ENCODE measurements around the gene FSTL5.

FSTL5 gene

DNA sequence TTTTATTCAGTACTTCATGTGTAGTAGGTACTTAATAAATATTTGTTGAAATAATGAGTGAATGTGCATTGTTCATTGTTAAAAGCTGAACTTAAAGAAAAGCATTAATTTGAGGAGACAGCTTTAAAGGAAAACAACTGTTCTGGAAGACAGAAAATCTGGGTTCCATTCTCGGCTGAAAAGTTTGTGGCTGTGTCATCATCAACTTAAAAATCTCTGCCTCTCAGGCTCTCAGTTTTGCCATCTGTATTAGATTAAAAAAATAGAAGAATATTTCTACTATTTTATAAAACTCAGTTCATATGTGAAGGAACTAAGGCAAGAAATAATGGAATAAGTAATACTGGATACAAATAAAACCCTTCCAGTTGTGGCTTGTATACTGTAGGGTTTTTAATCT lies 62.5 kb downstream of the FSTL5 start:
- no peaks in the 10 kb centered on the region for H3K36me3 ChIP-seq
- H3K4me1 ChIP-seq (ENCODE audit: control insufficient read depth in 1 of 2, insufficient read depth in 1 of 2, low read depth in 1 of 2, low read length in 1 of 2) = no peaks in the 10 kb centered on the region
- H3K9me3 ChIP-seq = no peaks in the 10 kb centered on the region
- TF ChIP-seq, protein P1, sequence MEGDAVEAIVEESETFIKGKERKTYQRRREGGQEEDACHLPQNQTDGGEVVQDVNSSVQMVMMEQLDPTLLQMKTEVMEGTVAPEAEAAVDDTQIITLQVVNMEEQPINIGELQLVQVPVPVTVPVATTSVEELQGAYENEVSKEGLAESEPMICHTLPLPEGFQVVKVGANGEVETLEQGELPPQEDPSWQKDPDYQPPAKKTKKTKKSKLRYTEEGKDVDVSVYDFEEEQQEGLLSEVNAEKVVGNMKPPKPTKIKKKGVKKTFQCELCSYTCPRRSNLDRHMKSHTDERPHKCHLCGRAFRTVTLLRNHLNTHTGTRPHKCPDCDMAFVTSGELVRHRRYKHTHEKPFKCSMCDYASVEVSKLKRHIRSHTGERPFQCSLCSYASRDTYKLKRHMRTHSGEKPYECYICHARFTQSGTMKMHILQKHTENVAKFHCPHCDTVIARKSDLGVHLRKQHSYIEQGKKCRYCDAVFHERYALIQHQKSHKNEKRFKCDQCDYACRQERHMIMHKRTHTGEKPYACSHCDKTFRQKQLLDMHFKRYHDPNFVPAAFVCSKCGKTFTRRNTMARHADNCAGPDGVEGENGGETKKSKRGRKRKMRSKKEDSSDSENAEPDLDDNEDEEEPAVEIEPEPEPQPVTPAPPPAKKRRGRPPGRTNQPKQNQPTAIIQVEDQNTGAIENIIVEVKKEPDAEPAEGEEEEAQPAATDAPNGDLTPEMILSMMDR (IDR thresholded peaks at IDR 0.05) = no peak
- H3K4me3 ChIP-seq (ENCODE audit: low read depth in 1 of 2, low read length in 1 of 2) = no peak overlapping the region
- H3K27me3 ChIP-seq = no peaks in the 10 kb centered on the region
- no peak overlapping the region for H3K27ac ChIP-seq

- Histone ChIP-seq H3K4me3 (ENCODE audit: low read depth in 1 of 2, low read length in 1 of 2) (no peak overlapping the region), H3K4me1 (ENCODE audit: control insufficient read depth in 1 of 2, insufficient read depth in 1 of 2, low read depth in 1 of 2, low read length in 1 of 2) (no peaks in the 10 kb centered on the region), H3K27ac (no peak overlapping the region), H3K27me3 (no peaks in the 10 kb centered on the region), H3K36me3 (no peaks in the 10 kb centered on the region), H3K9me3 (no peaks in the 10 kb centered on the region)
- TF ChIP-seq, protein P1 (IDR thresholded peaks at IDR 0.05) = no peak
These were observed 88.1 kb downstream of the FSTL5 start for GRCh38 chr4:162075726-162076125.

DNA sequence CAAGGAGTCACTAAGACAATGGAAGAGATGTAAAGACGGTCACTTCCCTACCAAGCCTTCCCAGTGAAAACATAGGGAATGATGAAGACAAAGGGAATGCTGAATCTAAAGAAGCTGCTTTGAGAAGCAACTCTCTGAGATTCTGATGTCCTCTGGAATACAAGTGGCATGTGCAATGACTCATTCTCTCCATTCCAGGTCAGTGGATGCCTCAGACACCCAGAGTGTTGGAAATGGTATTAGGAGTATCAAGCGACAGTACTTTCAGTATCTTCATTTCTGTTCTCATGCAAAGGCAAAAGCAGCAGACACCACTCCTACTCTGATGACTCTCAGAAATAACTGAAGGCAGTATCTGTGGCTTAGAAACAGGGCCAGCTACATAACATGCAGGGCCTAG lies 102.6 kb downstream of the FSTL5 start:
- Histone ChIP-seq H3K27me3 (no peaks in the 10 kb centered on the region), H3K36me3 (no peaks in the 10 kb centered on the region)

DNA sequence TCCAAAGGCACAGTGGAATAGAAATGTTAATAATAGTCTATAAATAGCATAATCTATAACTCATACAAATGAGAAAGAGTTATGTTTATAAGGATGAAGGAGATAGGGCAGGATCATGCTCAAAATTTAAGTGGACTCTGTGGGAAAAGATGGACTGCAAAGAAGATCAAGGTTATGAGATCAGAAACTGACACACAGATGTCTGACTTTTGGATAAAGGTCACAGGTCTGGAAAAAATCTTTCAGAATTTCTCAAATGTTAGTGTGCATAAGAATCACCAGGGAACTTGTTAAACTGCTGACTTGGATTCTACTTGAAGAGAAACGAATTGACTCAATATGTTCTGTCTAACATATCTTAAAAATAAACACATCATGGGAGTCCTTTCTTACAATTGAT lies 104.1 kb downstream of the FSTL5 start:
- TF ChIP-seq, protein P1 (IDR thresholded peaks at IDR 0.05) = no peak
- no peaks in the 10 kb centered on the region for H3K4me1 ChIP-seq (ENCODE audit: control insufficient read depth in 1 of 2, insufficient read depth in 1 of 2, low read depth in 1 of 2, low read length in 1 of 2)
- H3K4me3 ChIP-seq (ENCODE audit: low read depth in 1 of 2, low read length in 1 of 2) = no peak overlapping the region

More for the DNA sequence above, 102.6 kb downstream of the FSTL5 start:
- Histone ChIP-seq H3K27ac (no peak overlapping the region), H3K9me3 (no peaks in the 10 kb centered on the region), H3K4me1 (ENCODE audit: control insufficient read depth in 1 of 2, insufficient read depth in 1 of 2, low read depth in 1 of 2, low read length in 1 of 2) (no peaks in the 10 kb centered on the region), H3K4me3 (ENCODE audit: low read depth in 1 of 2, low read length in 1 of 2) (no peak overlapping the region)
- TF ChIP-seq, protein P1 (IDR thresholded peaks at IDR 0.05) = no peak

DNA sequence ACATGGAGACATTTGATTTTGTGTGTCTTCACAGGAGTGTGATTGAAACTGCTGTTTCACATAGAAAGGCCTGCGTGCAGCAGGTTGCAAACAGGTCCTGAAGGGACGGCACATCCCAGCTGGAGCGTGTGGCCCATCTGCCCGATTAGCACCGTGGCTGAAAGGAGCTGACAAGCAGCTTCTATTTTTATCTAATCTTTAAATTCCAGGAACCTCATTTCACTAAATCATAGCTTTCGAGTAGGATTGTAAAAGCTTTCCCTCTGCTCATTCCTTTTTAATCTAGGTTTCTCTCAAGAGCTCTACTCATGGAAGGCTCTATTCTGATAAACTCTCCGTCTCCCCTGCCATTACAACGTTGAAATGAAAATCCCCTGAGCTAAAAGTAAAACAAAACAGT lies 106.8 kb downstream of the FSTL5 start:
- Histone ChIP-seq H3K27me3 (no peaks in the 10 kb centered on the region), H3K36me3 (no peaks in the 10 kb centered on the region), H3K9me3 (no peaks in the 10 kb centered on the region), H3K4me1 (ENCODE audit: control insufficient read depth in 1 of 2, insufficient read depth in 1 of 2, low read depth in 1 of 2, low read length in 1 of 2) (no peaks in the 10 kb centered on the region), H3K27ac (no peak overlapping the region), H3K4me3 (ENCODE audit: low read depth in 1 of 2, low read length in 1 of 2) (no peak overlapping the region)
- TF ChIP-seq, protein P1 (IDR thresholded peaks at IDR 0.05) = no peak

More for the DNA sequence above, 104.1 kb downstream of the FSTL5 start:
- Histone ChIP-seq H3K9me3 (no peaks in the 10 kb centered on the region), H3K27me3 (no peaks in the 10 kb centered on the region), H3K36me3 (no peaks in the 10 kb centered on the region), H3K27ac (no peak overlapping the region)

DNA sequence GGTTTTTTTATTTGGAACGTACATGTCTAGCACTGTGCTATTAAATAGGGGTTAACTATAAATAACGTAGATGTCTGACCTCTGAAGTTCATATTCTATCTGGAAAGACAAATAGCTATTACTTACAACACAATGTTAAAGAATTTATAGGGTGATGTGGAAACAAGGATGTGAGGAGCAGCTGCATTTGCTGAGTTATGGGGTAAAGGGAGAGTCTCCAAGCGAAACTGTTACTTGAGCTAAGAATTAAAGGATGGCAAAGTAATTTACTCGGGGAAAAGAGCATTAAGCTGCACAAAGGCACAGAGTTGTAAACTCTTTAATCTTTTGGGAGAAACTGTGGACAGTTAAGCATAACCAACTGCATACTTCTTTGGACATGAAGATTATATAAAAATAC lies 117.7 kb downstream of the FSTL5 start:
- H3K4me3 ChIP-seq (ENCODE audit: low read depth in 1 of 2, low read length in 1 of 2) = no peak overlapping the region
- no peaks in the 10 kb centered on the region for H3K9me3 ChIP-seq
- no peaks in the 10 kb centered on the region for H3K36me3 ChIP-seq
- no peak overlapping the region for H3K27ac ChIP-seq
- TF ChIP-seq, protein P1 (IDR thresholded peaks at IDR 0.05) = no peak
- no peaks in the 10 kb centered on the region for H3K4me1 ChIP-seq (ENCODE audit: control insufficient read depth in 1 of 2, insufficient read depth in 1 of 2, low read depth in 1 of 2, low read length in 1 of 2)
- H3K27me3 ChIP-seq = no peaks in the 10 kb centered on the region
